Naive thymus-derived CD4-positive, alpha-beta T cell (primary cell): Measurements from ENCODE around the gene IRGC. TPM values are rescaled to one million over a fixed set of nuclear protein-coding genes. Genes with fewer than 3 reads are reported as not detected.

Experiments
- ATAC-seq: fragments of 150-1000 bp; cut with Tn5 transposase; 2 replicates; pipeline ENCODE4 v1.10.0; 2021; ENCODE audit warnings: mild to moderate bottlenecking, moderate library complexity
- CTCF ChIA-PET: fragments of 350-600 bp; sonication (Branson Sonifier 250); formaldehyde crosslinking; loops from one replicate; lab custom pipeline; 2021; ENCODE audit warnings: antibody characterized with exemption; lab: Charles Lee
- POLR2A ChIA-PET: fragments of 350-600 bp; sonication (Branson Sonifier 250); formaldehyde crosslinking; loops from one replicate; lab custom pipeline; 2021; ENCODE audit warnings: antibody characterized with exemption, inconsistent platforms; lab: Charles Lee
- DNase-seq, 9 donors: peaks; one replicate each; pipeline versions ENCODE4 v3.0.0 to v3.0.0-alpha.2; 2020 to 2022; ENCODE audit warnings: mixed read lengths in 1 of 9
- H3K27ac ChIP-seq: one replicate; pipeline ENCODE4 v1.7.0; 2013; ENCODE audit warnings: mild to moderate bottlenecking, low read depth, low read length, moderate library complexity
- H3K27me3 ChIP-seq, 2 donors: one replicate each; pipeline ENCODE4 v1.7.0; 2013; ENCODE audit warnings: low read length in 2 of 2, mild to moderate bottlenecking in 2 of 2, moderate library complexity in 2 of 2; ENCODE audit not compliant: control insufficient read depth in 2 of 2, insufficient read depth in 2 of 2
- H3K36me3 ChIP-seq, 3 experiments: 1 replicate in 2 of 3; 2 replicates in 1 of 3; pipeline ENCODE4 v1.7.0; 2013; ENCODE audit warnings: low read length in 3 of 3, mild to moderate bottlenecking in 3 of 3, moderate library complexity in 1 of 3; ENCODE audit not compliant: insufficient read depth in 3 of 3, control insufficient read depth in 2 of 3
- H3K4me1 ChIP-seq, 2 donors: one replicate each; pipeline ENCODE4 v1.7.0; 2013; ENCODE audit warnings: low read length in 2 of 2, mild to moderate bottlenecking in 2 of 2, moderate library complexity in 1 of 2; ENCODE audit not compliant: control insufficient read depth in 2 of 2, insufficient read depth in 2 of 2
- H3K4me3 ChIP-seq: 2 replicates; pipeline ENCODE4 v1.7.0; 2013; ENCODE audit warnings: mild to moderate bottlenecking, low read length
- H3K9me3 ChIP-seq, 3 experiments: 1 replicate in 2 of 3; 2 replicates in 1 of 3; pipeline ENCODE4 v1.7.0; 2013; ENCODE audit warnings: low read length in 3 of 3; ENCODE audit not compliant: control insufficient read depth in 2 of 3
- H3K27ac Mint-ChIP-seq, 9 donors: one replicate each; pipeline ENCODE4 v1.8.0; 2020 to 2022; ENCODE audit warnings: mixed read lengths in 9 of 9, mild to moderate bottlenecking in 8 of 9, moderate library complexity in 5 of 9, inconsistent platforms in 2 of 9
- H3K27me3 Mint-ChIP-seq, 5 donors: one replicate each; pipeline ENCODE4 v1.8.0; 2021 to 2022; ENCODE audit warnings: mixed read lengths in 5 of 5, mild to moderate bottlenecking in 1 of 5
- H3K36me3 Mint-ChIP-seq, 5 donors: one replicate each; pipeline ENCODE4 v1.8.0; 2020 to 2022; ENCODE audit warnings: mixed read lengths in 5 of 5, mild to moderate bottlenecking in 3 of 5, inconsistent platforms in 1 of 5
- H3K4me1 Mint-ChIP-seq, 7 donors: one replicate each; pipeline ENCODE4 v1.8.0; 2020 to 2022; ENCODE audit warnings: mixed read lengths in 7 of 7, mild to moderate bottlenecking in 3 of 7, inconsistent platforms in 1 of 7
- H3K4me3 Mint-ChIP-seq, 10 donors: one replicate each; pipeline ENCODE4 v1.8.0; 2020 to 2022; ENCODE audit warnings: mild to moderate bottlenecking in 10 of 10, mixed read lengths in 10 of 10, moderate library complexity in 6 of 10, inconsistent platforms in 2 of 10
- H3K9me3 Mint-ChIP-seq, 11 donors: one replicate each; pipeline ENCODE4 v1.8.0; 2020 to 2022; ENCODE audit warnings: mixed read lengths in 11 of 11, mild to moderate bottlenecking in 4 of 11, inconsistent platforms in 1 of 11, moderate library complexity in 1 of 11
- intact Hi-C, 2 donors: fragments of 100-400 bp; cut with micrococcal nuclease; formaldehyde crosslinking; loops; one replicate each; pipeline ENCODE4 v1.15.1; 2023
- polyA plus RNA-seq, 2 donors: library from polyadenylated mRNA; unstranded; fragments of 300-500 nt; fragmentation: Illumina TruSeq; gene quantifications; one replicate each; pipeline ENCODE4 v1.2.3, GENCODE V29; 2021
- total RNA-seq, 6 experiments: library from RNA in 5 of 6; stranded (reverse) in 5 of 6; gene quantifications; 1 replicate in 5 of 6; 2 replicates in 1 of 6; pipeline ENCODE4 v1.2.3 and lab custom pipeline; 2021 to 2026

The IRGC gene
- total and polyA plus RNA-seq, 7 experiments from 2014 or later = not detected

GRCh38 chr19:43743059-43743458 is 27.2 kb downstream of the IRGC start:
- intact Hi-C loops = no loop called here
- Histone ChIP-seq H3K9me3 (no peaks in the 10 kb centered on the region), H3K36me3 (peaks cover 19 to 94% (median 32%) of the 10 kb centered on the region in 3 experiments), H3K27me3 (no peaks in the 10 kb centered on the region), H3K27ac (no peak overlapping the region), H3K4me3 (no peak overlapping the region), H3K4me1 (no peaks in the 10 kb centered on the region)
- no peak for ATAC-seq
- Mint-ChIP-seq H3K9me3 (peaks cover 0 to 3% (median 0%) of the 10 kb centered on the region in 11 donors), H3K4me3 (peak overlapping the region in 1 of 10 donors; percentile 19), H3K27me3 (no peaks in the 10 kb centered on the region), H3K36me3 (peaks cover 15 to 75% (median 45%) of the 10 kb centered on the region in 5 donors), H3K27ac (no peak overlapping the region), H3K4me1 (peaks cover 6 to 32% (median 13%) of the 10 kb centered on the region in 7 donors)
- POLR2A ChIA-PET = no interaction called here
- DNase-seq = no peak
- CTCF ChIA-PET = interaction anchor here (0.9 to 1.7 kb wide), 2 partner anchors 42 to 66 kb away, joined by 3 to 6 read pairs; no protein-coding TSS in a partner anchor

GRCh38 chr19:43747557-43748204 is 31.8 kb downstream of the IRGC start:
- Histone ChIP-seq H3K9me3 (no peaks in the 10 kb centered on the region), H3K4me3 (no peak overlapping the region), H3K4me1 (peaks cover 7 to 8% of the 10 kb centered on the region in 2 donors), H3K36me3 (peaks cover 10 to 86% (median 21%) of the 10 kb centered on the region in 3 experiments), H3K27ac (peak overlapping the region; percentile 7), H3K27me3 (no peaks in the 10 kb centered on the region)
- Mint-ChIP-seq H3K27me3 (no peaks in the 10 kb centered on the region), H3K36me3 (peaks cover 17 to 60% (median 36%) of the 10 kb centered on the region in 5 donors), H3K9me3 (peaks cover 0 to 1% (median 0%) of the 10 kb centered on the region in 11 donors), H3K4me3 (no peak overlapping the region), H3K27ac (peak overlapping the region in 7 of 9 donors; percentile 6 to 87 (median 42)), H3K4me1 (peaks cover 7 to 30% (median 23%) of the 10 kb centered on the region in 7 donors)
- CTCF ChIA-PET = interaction anchor here (1.6 kb wide), 1 partner anchor 62 kb away, joined by 4 read pairs; no protein-coding TSS in a partner anchor
- intact Hi-C loops = no loop called here
- no peak for ATAC-seq
- POLR2A ChIA-PET = interaction anchor here (0.5 to 1.0 kb wide), 2 partner anchors 32 to 37 kb away, joined by 3 read pairs; no protein-coding TSS in a partner anchor
- no peak for DNase-seq

- no peaks in the 10 kb centered on the region for H3K27me3 Mint-ChIP-seq
- H3K27ac Mint-ChIP-seq = peak overlapping the region in 6 of 9 donors; percentile 6 to 87 (median 51)
- Histone ChIP-seq H3K9me3 (no peaks in the 10 kb centered on the region), H3K4me1 (peaks cover 11 to 12% of the 10 kb centered on the region in 2 donors), H3K27me3 (no peaks in the 10 kb centered on the region), H3K4me3 (no peak overlapping the region), H3K36me3 (peaks cover 7 to 82% (median 18%) of the 10 kb centered on the region in 3 experiments), H3K27ac (peak overlapping the region; percentile 7)
- ChIA-PET CTCF (interaction anchor here (1.6 kb wide), 1 partner anchor 62 kb away, joined by 4 read pairs; no protein-coding TSS in a partner anchor), POLR2A (interaction anchor here (0.5 kb wide), 1 partner anchor 36 kb away, joined by 3 read pairs; no protein-coding TSS in a partner anchor)
- H3K4me3 Mint-ChIP-seq = no peak overlapping the region
- H3K36me3 Mint-ChIP-seq = peaks cover 17 to 55% (median 33%) of the 10 kb centered on the region in 5 donors
- intact Hi-C loops = no loop called here
- DNase-seq = no peak
- H3K9me3 Mint-ChIP-seq = no peaks in the 10 kb centered on the region
- ATAC-seq = no peak
- peaks cover 7 to 35% (median 28%) of the 10 kb centered on the region in 7 donors for H3K4me1 Mint-ChIP-seq
These were observed 32.3 kb downstream of the IRGC start for GRCh38 chr19:43748205-43748594.

- ChIA-PET POLR2A (no interaction called here), CTCF (interaction anchor here (1.6 kb wide), 1 partner anchor 61 kb away, joined by 4 read pairs; no protein-coding TSS in a partner anchor)
- peaks cover 16 to 17% of the 10 kb centered on the region in 2 donors for H3K4me1 ChIP-seq
- no peaks in the 10 kb centered on the region for H3K9me3 ChIP-seq
- peak overlapping the region in 5 of 9 donors; percentile 42 to 87 (median 60) for H3K27ac Mint-ChIP-seq
- peaks cover 17 to 55% (median 31%) of the 10 kb centered on the region in 5 donors for H3K36me3 Mint-ChIP-seq
- H3K27me3 Mint-ChIP-seq = no peaks in the 10 kb centered on the region
- H3K4me3 ChIP-seq = no peak overlapping the region
- intact Hi-C loops = no loop called here
- H3K27me3 ChIP-seq = no peaks in the 10 kb centered on the region
- no peaks in the 10 kb centered on the region for H3K9me3 Mint-ChIP-seq
- H3K27ac ChIP-seq = no peak overlapping the region
- H3K4me3 Mint-ChIP-seq = no peak overlapping the region
- ATAC-seq (no peak), DNase-seq (no peak)
- H3K36me3 ChIP-seq = peaks cover 6 to 77% (median 13%) of the 10 kb centered on the region in 3 experiments
- peaks cover 7 to 36% (median 33%) of the 10 kb centered on the region in 7 donors for H3K4me1 Mint-ChIP-seq
These were observed 32.8 kb downstream of the IRGC start for GRCh38 chr19:43748685-43749084.

GRCh38 chr19:43749152-43749551 is 33.3 kb downstream of the IRGC start:
- ATAC-seq = no peak
- Histone ChIP-seq H3K4me3 (no peak overlapping the region), H3K4me1 (peaks cover 20% of the 10 kb centered on the region in 2 donors), H3K9me3 (no peaks in the 10 kb centered on the region), H3K27ac (no peak overlapping the region), H3K36me3 (peaks cover 6 to 72% (median 11%) of the 10 kb centered on the region in 3 experiments), H3K27me3 (no peaks in the 10 kb centered on the region)
- Mint-ChIP-seq H3K27ac (peak overlapping the region in 6 of 9 donors; percentile 11 to 87 (median 56)), H3K4me3 (no peak overlapping the region), H3K9me3 (no peaks in the 10 kb centered on the region), H3K4me1 (peaks cover 10 to 41% (median 37%) of the 10 kb centered on the region in 7 donors), H3K36me3 (peaks cover 17 to 51% (median 27%) of the 10 kb centered on the region in 5 donors), H3K27me3 (no peaks in the 10 kb centered on the region)
- DNase-seq = no peak
- intact Hi-C loops = no loop called here
- POLR2A ChIA-PET = no interaction called here
- CTCF ChIA-PET = interaction anchor here (1.3 kb wide), 1 partner anchor 30 kb away, joined by 3 read pairs; no protein-coding TSS in a partner anchor

- H3K4me1 ChIP-seq = peaks cover 20% of the 10 kb centered on the region in 2 donors
- no peak overlapping the region for H3K27ac ChIP-seq
- H3K27ac Mint-ChIP-seq = peak overlapping the region in 4 of 9 donors; percentile 18 to 79 (median 45)
- ATAC-seq (no peak), DNase-seq (no peak)
- H3K4me3 Mint-ChIP-seq = no peak overlapping the region
- POLR2A ChIA-PET = no interaction called here
- peaks cover 1 to 65% (median 11%) of the 10 kb centered on the region in 3 experiments for H3K36me3 ChIP-seq
- peaks cover 17 to 49% (median 25%) of the 10 kb centered on the region in 5 donors for H3K36me3 Mint-ChIP-seq
- intact Hi-C loops = loop anchor here (10.0 kb wide), 2 partner anchors 285 to 345 kb away; partner anchors contain the start of genes LYPD3 (in 1 of the 2) and ZNF224 (in 1 of the 2)
- H3K9me3 Mint-ChIP-seq = peaks cover 0 to 5% (median 0%) of the 10 kb centered on the region in 11 donors
- H3K4me3 ChIP-seq = no peak overlapping the region
- H3K27me3 ChIP-seq = no peaks in the 10 kb centered on the region
- CTCF ChIA-PET = interaction anchor here (1.3 kb wide), 1 partner anchor 29 kb away, joined by 3 read pairs; no protein-coding TSS in a partner anchor
- H3K4me1 Mint-ChIP-seq = peaks cover 8 to 45% (median 38%) of the 10 kb centered on the region in 7 donors
- peaks cover 0 to 4% (median 0%) of the 10 kb centered on the region in 5 donors for H3K27me3 Mint-ChIP-seq
- H3K9me3 ChIP-seq = no peaks in the 10 kb centered on the region
These were observed 34.0 kb downstream of the IRGC start for GRCh38 chr19:43749898-43750297.
